ENCODE measurements around the gene SLC30A1.

SLC30A1 gene

GRCh38 chr1:211549092-211549711 lies 29.8 kb downstream of the SLC30A1 start:
- no peaks in the 10 kb centered on the region for H3K9me3 ChIP-seq
- H3K4me1 ChIP-seq, result no peaks in the 10 kb centered on the region
- TF ChIP-seq CTCF (IDR thresholded peaks at IDR 0.05; ENCODE audit: low read depth, low read length), result no peak
- DNase-seq, result no peak
- H3K4me3 ChIP-seq (ENCODE audit: low read depth, low read length), result no peak overlapping the region
- H3K36me3 ChIP-seq, result no peaks in the 10 kb centered on the region
- no peaks in the 10 kb centered on the region for H3K27me3 ChIP-seq

GRCh38 chr1:211548321-211549091 lies 30.5 kb downstream of the SLC30A1 start:
- no peak for TF ChIP-seq CTCF (IDR thresholded peaks at IDR 0.05; ENCODE audit: low read depth, low read length)
- no peak for DNase-seq
- H3K36me3 ChIP-seq, result no peaks in the 10 kb centered on the region
- H3K4me3 ChIP-seq (ENCODE audit: low read depth, low read length), result no peak overlapping the region
- no peaks in the 10 kb centered on the region for H3K9me3 ChIP-seq
- H3K27me3 ChIP-seq, result no peaks in the 10 kb centered on the region
- H3K4me1 ChIP-seq, result no peaks in the 10 kb centered on the region

GRCh38 chr1:211547710-211548109 lies 31.3 kb downstream of the SLC30A1 start:
- no peaks in the 10 kb centered on the region for H3K4me1 ChIP-seq
- no peaks in the 10 kb centered on the region for H3K36me3 ChIP-seq
- no peak for DNase-seq
- no peaks in the 10 kb centered on the region for H3K9me3 ChIP-seq
- H3K27me3 ChIP-seq, result no peaks in the 10 kb centered on the region
- no peak overlapping the region for H3K4me3 ChIP-seq (ENCODE audit: low read depth, low read length)
- TF ChIP-seq CTCF (IDR thresholded peaks at IDR 0.05; ENCODE audit: low read depth, low read length), result no peak

- Histone ChIP-seq H3K27me3 (no peaks in the 10 kb centered on the region), H3K9me3 (no peaks in the 10 kb centered on the region), H3K36me3 (no peaks in the 10 kb centered on the region), H3K4me1 (no peaks in the 10 kb centered on the region), H3K4me3 (ENCODE audit: low read depth, low read length) (no peak overlapping the region)
- no peak for DNase-seq
- TF ChIP-seq CTCF (IDR thresholded peaks at IDR 0.05; ENCODE audit: low read depth, low read length), result no peak
These were observed 32.4 kb downstream of the SLC30A1 start for GRCh38 chr1:211546543-211546942.

- no peaks in the 10 kb centered on the region for H3K9me3 ChIP-seq
- no peaks in the 10 kb centered on the region for H3K27me3 ChIP-seq
- no peak overlapping the region for H3K4me3 ChIP-seq (ENCODE audit: low read depth, low read length)
- DNase-seq, result no peak
- no peak for TF ChIP-seq CTCF (IDR thresholded peaks at IDR 0.05; ENCODE audit: low read depth, low read length)
- no peaks in the 10 kb centered on the region for H3K36me3 ChIP-seq
- no peaks in the 10 kb centered on the region for H3K4me1 ChIP-seq
These were observed 35.9 kb downstream of the SLC30A1 start for GRCh38 chr1:211543025-211543424.

All from BE2C (cell line).